Measurements from ENCODE around the gene LRRC25. TPM values are rescaled to one million over a fixed set of nuclear protein-coding genes. Genes with fewer than 3 reads are reported as not detected.

LRRC25 gene
- polyA plus RNA-seq, 1 donor (not counting 4 experiments of a cell fraction or from before 2014, with no cell fraction given), result not detected

GRCh38 chr19:18433015-18433691 is 35.7 kb upstream of the LRRC25 start:
- Histone ChIP-seq H3K9ac (ENCODE audit: control insufficient read depth, extremely low read depth, insufficient read depth, low read length) (no peak overlapping the region), H3K36me3 (ENCODE audit: control insufficient read depth in 2 of 2, extremely low read depth in 1 of 2, insufficient read depth in 2 of 2, low read length in 2 of 2) (peaks cover 0 to 1% of the 10 kb centered on the region in 2 experiments), H3K4me3 (ENCODE audit: control insufficient read depth in 2 of 3, extremely low read depth in 1 of 3, insufficient read depth in 2 of 3, low read depth in 1 of 3, low read length in 3 of 3) (peak overlapping the region in 1 of 3 experiments; percentile 16), H3K9me1 (ENCODE audit: control insufficient read depth, extremely low read depth, insufficient read depth, low read length) (no peaks in the 10 kb centered on the region), H3K79me2 (ENCODE audit: control insufficient read depth, insufficient read depth, low read length) (no peaks in the 10 kb centered on the region), H2AFZ (ENCODE audit: control insufficient read depth, low read length) (no peak overlapping the region), H3K27me3 (ENCODE audit: control insufficient read depth, extremely low read depth, insufficient read depth, low read length) (no peaks in the 10 kb centered on the region), H3K27ac (ENCODE audit: control insufficient read depth, insufficient read depth, low read length) (no peak overlapping the region), H3K4me2 (ENCODE audit: control insufficient read depth, extremely low read depth, insufficient read depth, low read depth, low read length) (peak overlapping the region; percentile 10), H3K4me1 (ENCODE audit: control insufficient read depth, extremely low read depth, insufficient read depth, low read length) (peaks cover 3% of the 10 kb centered on the region), H4K20me1 (ENCODE audit: control insufficient read depth, extremely low read depth, insufficient read depth, low read length) (no peaks in the 10 kb centered on the region), H3K9me3 (ENCODE audit: control insufficient read depth, low read depth, low read length) (no peaks in the 10 kb centered on the region)
- no peak for DNase-seq (ENCODE audit: low read depth, low spot score)
- no peak for TF ChIP-seq EZH2 (IDR thresholded peaks at IDR 0.05; ENCODE audit: low read length)
- no peak for TF ChIP-seq CTCF (optimal IDR thresholded peaks at IDR 0.05 in 1 of 3, IDR thresholded peaks at IDR 0.05 in 1 of 3, conservative IDR thresholded peaks at IDR 0.05 in 1 of 3; ENCODE audit: extremely low read depth in 1 of 3, insufficient read depth in 2 of 3, low read length in 3 of 3)
- FAIRE-seq, result no peak
- dilution Hi-C loops (cut with MboI; ENCODE audit: extremely low pct_ligation_motif_present, low sequenced_read_pairs), result no loop called here

GRCh38 chr19:18432275-18433014 is 35.0 kb upstream of the LRRC25 start:
- no peak for TF ChIP-seq EZH2 (IDR thresholded peaks at IDR 0.05; ENCODE audit: low read length)
- no peak for TF ChIP-seq CTCF (optimal IDR thresholded peaks at IDR 0.05 in 1 of 3, IDR thresholded peaks at IDR 0.05 in 1 of 3, conservative IDR thresholded peaks at IDR 0.05 in 1 of 3; ENCODE audit: extremely low read depth in 1 of 3, insufficient read depth in 2 of 3, low read length in 3 of 3)
- peaks cover 2% of the 10 kb centered on the region for H3K4me1 ChIP-seq (ENCODE audit: control insufficient read depth, extremely low read depth, insufficient read depth, low read length)
- H3K4me2 ChIP-seq (ENCODE audit: control insufficient read depth, extremely low read depth, insufficient read depth, low read depth, low read length), result no peak overlapping the region

More at GRCh38 chr19:18432275-18433014, 35.0 kb upstream of the LRRC25 start:
- H2AFZ ChIP-seq (ENCODE audit: control insufficient read depth, low read length), result no peak overlapping the region
- no peak for FAIRE-seq
- H3K4me3 ChIP-seq (ENCODE audit: control insufficient read depth in 2 of 3, extremely low read depth in 1 of 3, insufficient read depth in 2 of 3, low read depth in 1 of 3, low read length in 3 of 3), result no peak overlapping the region
- no peak overlapping the region for H3K27ac ChIP-seq (ENCODE audit: control insufficient read depth, insufficient read depth, low read length)
- H3K9ac ChIP-seq (ENCODE audit: control insufficient read depth, extremely low read depth, insufficient read depth, low read length), result no peak overlapping the region
- H3K27me3 ChIP-seq (ENCODE audit: control insufficient read depth, extremely low read depth, insufficient read depth, low read length), result no peaks in the 10 kb centered on the region
- H3K9me3 ChIP-seq (ENCODE audit: control insufficient read depth, low read depth, low read length), result no peaks in the 10 kb centered on the region
- H4K20me1 ChIP-seq (ENCODE audit: control insufficient read depth, extremely low read depth, insufficient read depth, low read length), result no peaks in the 10 kb centered on the region
- dilution Hi-C loops (cut with MboI; ENCODE audit: extremely low pct_ligation_motif_present, low sequenced_read_pairs), result no loop called here
- H3K36me3 ChIP-seq (ENCODE audit: control insufficient read depth in 2 of 2, extremely low read depth in 1 of 2, insufficient read depth in 2 of 2, low read length in 2 of 2), result peaks cover 0 to 1% of the 10 kb centered on the region in 2 experiments
- no peaks in the 10 kb centered on the region for H3K9me1 ChIP-seq (ENCODE audit: control insufficient read depth, extremely low read depth, insufficient read depth, low read length)
- no peaks in the 10 kb centered on the region for H3K79me2 ChIP-seq (ENCODE audit: control insufficient read depth, insufficient read depth, low read length)
- no peak for DNase-seq (ENCODE audit: low read depth, low spot score)

Measured in keratinocyte (primary cell).